Measurements from ENCODE around the gene MACROD2.

MACROD2 gene

DNA sequence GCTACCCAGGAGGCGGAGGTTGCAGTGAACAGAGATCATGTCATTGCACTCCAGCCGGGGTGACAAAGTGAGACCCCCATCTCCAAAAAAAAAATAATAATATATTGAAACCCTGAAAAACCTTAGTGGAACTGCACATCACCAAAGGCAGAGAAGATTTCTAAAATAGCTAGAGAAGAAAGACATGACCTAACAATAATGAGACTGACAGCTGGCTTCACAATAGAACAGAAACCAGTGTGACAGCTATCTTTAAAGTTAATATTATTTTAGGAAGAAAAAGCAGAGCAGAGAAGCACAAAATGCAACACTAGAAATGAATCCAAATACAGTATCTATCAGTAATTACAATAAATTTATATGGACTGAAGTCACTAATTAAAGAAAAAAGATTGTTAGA lies 409.2 kb downstream of the MACROD2 start:
- TF ChIP-seq, protein P1, sequence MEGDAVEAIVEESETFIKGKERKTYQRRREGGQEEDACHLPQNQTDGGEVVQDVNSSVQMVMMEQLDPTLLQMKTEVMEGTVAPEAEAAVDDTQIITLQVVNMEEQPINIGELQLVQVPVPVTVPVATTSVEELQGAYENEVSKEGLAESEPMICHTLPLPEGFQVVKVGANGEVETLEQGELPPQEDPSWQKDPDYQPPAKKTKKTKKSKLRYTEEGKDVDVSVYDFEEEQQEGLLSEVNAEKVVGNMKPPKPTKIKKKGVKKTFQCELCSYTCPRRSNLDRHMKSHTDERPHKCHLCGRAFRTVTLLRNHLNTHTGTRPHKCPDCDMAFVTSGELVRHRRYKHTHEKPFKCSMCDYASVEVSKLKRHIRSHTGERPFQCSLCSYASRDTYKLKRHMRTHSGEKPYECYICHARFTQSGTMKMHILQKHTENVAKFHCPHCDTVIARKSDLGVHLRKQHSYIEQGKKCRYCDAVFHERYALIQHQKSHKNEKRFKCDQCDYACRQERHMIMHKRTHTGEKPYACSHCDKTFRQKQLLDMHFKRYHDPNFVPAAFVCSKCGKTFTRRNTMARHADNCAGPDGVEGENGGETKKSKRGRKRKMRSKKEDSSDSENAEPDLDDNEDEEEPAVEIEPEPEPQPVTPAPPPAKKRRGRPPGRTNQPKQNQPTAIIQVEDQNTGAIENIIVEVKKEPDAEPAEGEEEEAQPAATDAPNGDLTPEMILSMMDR (IDR thresholded peaks at IDR 0.05; ENCODE audit: extremely low read depth, missing control alignments) = no peak
- DNase-seq (ENCODE audit: low spot score) = no peak

DNA sequence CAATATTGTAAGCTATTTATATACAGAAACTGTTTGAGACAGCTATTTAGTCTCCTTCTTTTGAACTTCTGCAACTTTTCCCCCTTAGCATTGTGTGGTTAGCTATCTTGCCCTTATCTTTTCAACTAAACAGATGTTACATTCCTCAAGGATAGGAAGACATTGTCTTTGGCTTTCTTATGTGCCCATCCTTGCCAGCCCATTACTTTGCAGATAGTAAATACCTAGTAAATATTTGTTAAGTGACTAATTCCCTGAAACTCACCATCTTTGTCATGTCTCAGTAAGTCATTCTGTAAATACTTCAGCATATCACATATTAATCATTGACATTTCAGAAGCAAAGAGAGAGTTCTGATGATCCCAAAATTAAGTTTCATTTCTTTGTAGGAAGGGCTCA lies 411.2 kb downstream of the MACROD2 start:
- TF ChIP-seq, protein P1 (IDR thresholded peaks at IDR 0.05; ENCODE audit: extremely low read depth, missing control alignments) = no peak

DNA sequence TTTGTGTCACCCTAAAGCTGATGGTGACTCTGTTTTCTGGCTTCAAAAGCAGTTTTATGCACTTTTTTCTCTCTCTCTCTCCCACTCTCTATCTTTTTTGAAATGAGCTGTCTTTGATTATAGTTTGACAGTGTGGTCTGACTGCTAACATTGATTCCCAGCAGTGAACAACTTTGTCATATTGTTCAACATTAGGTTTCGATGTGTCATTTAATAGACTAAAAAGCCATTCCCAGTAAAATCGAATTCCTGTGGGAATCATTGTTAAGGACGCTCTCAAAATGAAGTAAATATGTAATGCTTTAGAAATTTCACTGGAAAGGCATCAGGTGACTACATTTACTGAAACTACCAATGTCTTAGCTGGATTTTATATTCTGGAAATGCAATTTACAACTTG lies 412.0 kb downstream of the MACROD2 start:
- TF ChIP-seq, protein P1 (IDR thresholded peaks at IDR 0.05; ENCODE audit: extremely low read depth, missing control alignments) = no peak
- no peak for DNase-seq (ENCODE audit: low spot score)

More for the DNA sequence above, 411.2 kb downstream of the MACROD2 start:
- no peak for DNase-seq (ENCODE audit: low spot score)

DNA sequence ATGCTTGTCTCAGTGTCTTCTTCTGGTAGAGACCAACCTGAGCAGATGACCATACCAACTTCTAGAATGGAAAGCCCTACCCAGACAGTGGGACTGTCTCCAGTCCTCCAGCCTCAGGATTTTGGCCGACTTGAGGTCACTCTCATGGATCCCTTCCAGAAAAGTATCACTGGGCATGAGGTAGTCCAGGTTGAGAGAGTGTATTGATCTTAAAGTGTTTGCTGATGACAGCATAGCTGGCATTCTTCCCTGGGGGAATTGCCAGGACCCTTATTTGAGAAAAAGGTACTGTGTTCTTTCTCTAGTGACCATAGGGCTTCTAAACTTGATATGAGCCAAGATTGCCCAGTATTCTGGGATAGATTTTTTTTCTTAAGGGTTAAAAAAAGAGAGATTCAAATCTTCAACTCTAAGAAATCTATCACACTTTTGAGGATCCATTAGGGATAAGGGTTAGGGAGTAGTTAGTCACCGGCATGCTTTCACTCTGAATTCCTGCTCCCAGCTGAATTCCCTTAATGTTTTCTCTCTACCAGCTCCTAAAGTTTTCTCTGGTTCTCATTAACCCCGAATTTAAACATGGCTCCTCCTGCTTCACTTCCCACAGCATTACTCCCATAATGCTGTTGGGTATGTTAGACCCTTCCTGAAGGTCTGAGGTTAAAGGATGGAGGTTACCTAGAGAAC lies 415.7 kb downstream of the MACROD2 start:
- TF ChIP-seq, protein P1 (IDR thresholded peaks at IDR 0.05; ENCODE audit: extremely low read depth, missing control alignments) = no peak

DNA sequence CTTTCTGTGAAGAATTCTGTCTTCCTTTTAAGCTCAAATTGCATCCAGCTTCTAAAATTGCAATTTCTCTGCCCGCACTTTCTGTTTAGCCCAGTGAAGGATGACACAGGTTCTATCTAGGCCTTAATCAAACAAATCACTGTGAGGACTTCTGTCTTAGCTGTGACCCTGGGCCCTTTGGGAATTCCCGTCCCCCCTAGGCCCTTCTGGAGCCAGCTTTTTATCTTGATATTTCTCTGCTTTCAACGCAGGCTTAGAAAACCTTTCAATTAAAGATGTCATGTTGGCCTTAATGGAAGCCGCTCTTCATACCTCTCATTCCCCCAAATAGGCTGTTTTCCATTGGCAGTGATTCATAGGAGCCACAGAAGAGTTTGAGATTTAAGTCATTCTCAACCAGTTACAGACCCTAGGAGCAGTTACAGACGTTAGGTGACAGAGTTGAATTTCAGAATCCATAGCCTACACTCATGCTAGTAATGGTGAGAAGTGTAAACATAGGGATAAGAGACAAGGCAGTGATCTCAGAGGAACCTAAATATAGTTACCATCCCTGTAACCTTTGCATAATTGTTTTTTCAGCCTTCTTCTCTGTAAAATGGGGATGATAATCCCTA lies 416.9 kb downstream of the MACROD2 start:
- TF ChIP-seq, protein P1 (IDR thresholded peaks at IDR 0.05; ENCODE audit: extremely low read depth, missing control alignments) = no peak
- no peak for DNase-seq (ENCODE audit: low spot score)

More for the DNA sequence above, 415.7 kb downstream of the MACROD2 start:
- no peak for DNase-seq (ENCODE audit: low spot score)

DNA sequence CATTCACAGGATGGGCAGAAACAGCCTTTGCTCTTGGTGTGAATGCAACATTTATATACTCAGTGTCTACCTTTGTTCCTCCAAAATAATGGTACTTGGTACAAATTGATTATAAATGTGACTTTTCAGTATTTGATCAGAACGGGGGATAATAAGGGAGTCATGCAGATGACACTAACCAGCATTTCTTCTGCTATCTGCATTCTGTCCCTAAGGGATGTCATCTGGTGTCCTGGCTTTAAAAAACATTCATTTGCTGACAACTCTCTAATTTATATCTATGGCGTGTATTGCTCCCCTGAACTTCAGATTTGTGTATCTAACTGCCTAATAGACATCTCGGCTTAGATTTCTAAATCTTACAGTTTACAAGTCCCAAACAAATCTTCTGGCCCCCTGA lies 418.5 kb downstream of the MACROD2 start:
- no peak for DNase-seq (ENCODE audit: low spot score)
- TF ChIP-seq, protein P1 (IDR thresholded peaks at IDR 0.05; ENCODE audit: extremely low read depth, missing control alignments) = no peak

DNA sequence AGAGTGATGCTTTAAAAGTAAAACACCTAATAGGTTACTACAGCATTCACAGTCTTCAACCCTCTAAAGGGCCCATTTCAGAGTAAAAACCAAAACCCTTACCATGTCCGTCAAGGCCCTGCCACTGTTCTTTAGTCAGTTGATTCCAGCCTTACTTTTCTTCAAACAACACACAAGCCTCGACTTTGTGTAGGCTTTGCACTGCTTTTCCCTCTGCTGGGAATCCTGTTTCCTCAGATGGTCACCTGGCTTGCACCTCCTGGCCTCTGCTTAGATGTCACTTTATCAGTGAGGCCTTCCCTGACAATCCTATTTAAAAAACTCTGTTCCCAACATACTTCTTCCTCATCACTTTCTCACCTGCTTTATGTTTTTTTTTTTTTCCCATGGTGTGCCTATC lies 419.2 kb downstream of the MACROD2 start:
- TF ChIP-seq, protein P1 (IDR thresholded peaks at IDR 0.05; ENCODE audit: extremely low read depth, missing control alignments) = no peak
- DNase-seq (ENCODE audit: low spot score) = no peak
